Endodermal cell (in vitro differentiated cells): ENCODE data around the gene MFAP3. TPM values are rescaled to one million over a fixed set of nuclear protein-coding genes. Genes with fewer than 3 reads are reported as not detected.

ENCODE experiments used
- DNase-seq: peaks from one replicate; pipeline ENCODE4 v3.0.0-alpha.2; 2017
- H3K27ac ChIP-seq: 2 replicates; pipeline ENCODE4 v1.5.1; 2013; ENCODE audit warnings: mild to moderate bottlenecking, low read depth, low read length, moderate library complexity
- H3K27me3 ChIP-seq: 2 replicates; pipeline ENCODE4 v1.6.1; 2013; ENCODE audit warnings: mild to moderate bottlenecking, low read length, moderate library complexity; ENCODE audit not compliant: insufficient read depth, control insufficient read depth, poor library complexity, severe bottlenecking
- H3K36me3 ChIP-seq: 2 replicates; pipeline ENCODE4 v1.7.0; 2013; ENCODE audit warnings: mild to moderate bottlenecking, low read length, moderate library complexity; ENCODE audit not compliant: control insufficient read depth, insufficient read depth
- H3K4me1 ChIP-seq: one replicate; pipeline ENCODE4 v1.7.0; 2013; ENCODE audit warnings: low read length; ENCODE audit not compliant: control insufficient read depth, insufficient read depth
- H3K4me3 ChIP-seq: 2 replicates; pipeline ENCODE4 v1.5.1; 2013; ENCODE audit warnings: mild to moderate bottlenecking, low read length, moderate library complexity
- H3K9ac ChIP-seq: 2 replicates; pipeline ENCODE4 v1.6.1; 2013; ENCODE audit warnings: mild to moderate bottlenecking, low read length, moderate library complexity; ENCODE audit not compliant: poor library complexity, severe bottlenecking; ENCODE audit errors: extremely low read depth
- H3K9me3 ChIP-seq: 2 replicates; pipeline ENCODE4 v1.6.1; 2013; ENCODE audit warnings: mild to moderate bottlenecking, low read length, moderate library complexity; ENCODE audit not compliant: control insufficient read depth
- H3K27ac Mint-ChIP-seq: 2 replicates; pipeline ENCODE4 v1.8.0; 2020; ENCODE audit warnings: mixed read lengths
- H3K27me3 Mint-ChIP-seq: 2 replicates; pipeline ENCODE4 v1.8.0; 2021; ENCODE audit warnings: mild to moderate bottlenecking, mixed read lengths; ENCODE audit not compliant: insufficient read depth
- H3K36me3 Mint-ChIP-seq: 2 replicates; pipeline ENCODE4 v1.8.0; 2020; ENCODE audit warnings: low read depth, mixed read lengths
- H3K4me1 Mint-ChIP-seq: 2 replicates; pipeline ENCODE4 v1.8.0; 2020; ENCODE audit warnings: mixed read lengths
- H3K4me3 Mint-ChIP-seq: 2 replicates; pipeline ENCODE4 v1.8.0; 2020; ENCODE audit warnings: mild to moderate bottlenecking, moderate library complexity, mixed read lengths
- H3K9me3 Mint-ChIP-seq: 2 replicates; pipeline ENCODE4 v1.8.0; 2020; ENCODE audit warnings: mild to moderate bottlenecking, mixed read lengths
- CTCF ChIP-seq: fragments of 200-600 bp; sonication (generic); conservative IDR thresholded peaks from 2 replicates; pipeline ENCODE4 v1.5.0; 2021; ENCODE audit warnings: antibody characterized with exemption, mild to moderate bottlenecking
- WGBS, 2 experiments: methylation state at CpG; one replicate each; pipeline versions ENCODE4 v1.1.5 to v1.1.7; 2013; ENCODE audit warnings: missing lambda C conversion rate in 2 of 2, mixed read lengths in 1 of 2; ENCODE audit not compliant: insufficient coverage in 1 of 2, insufficient read length in 1 of 2; 5-methylcytosine and 5-hydroxymethylcytosine counted together
- total RNA-seq, 2 donors: library from RNA; stranded (reverse); fragmentation: NEBNext Ultra II Directional in 1 of 2; extraction: Animal tissue kit (Norgen Biotek cat#: 25700) in 1 of 2; gene quantifications; 2 replicates in 1 of 2; 3 replicates in 1 of 2; pipeline ENCODE4 v1.2.1, GENCODE V29; 2021

The MFAP3 gene
- total RNA-seq, 2 donors from 2014 or later, result 25.8 to 36.2 TPM

DNA sequence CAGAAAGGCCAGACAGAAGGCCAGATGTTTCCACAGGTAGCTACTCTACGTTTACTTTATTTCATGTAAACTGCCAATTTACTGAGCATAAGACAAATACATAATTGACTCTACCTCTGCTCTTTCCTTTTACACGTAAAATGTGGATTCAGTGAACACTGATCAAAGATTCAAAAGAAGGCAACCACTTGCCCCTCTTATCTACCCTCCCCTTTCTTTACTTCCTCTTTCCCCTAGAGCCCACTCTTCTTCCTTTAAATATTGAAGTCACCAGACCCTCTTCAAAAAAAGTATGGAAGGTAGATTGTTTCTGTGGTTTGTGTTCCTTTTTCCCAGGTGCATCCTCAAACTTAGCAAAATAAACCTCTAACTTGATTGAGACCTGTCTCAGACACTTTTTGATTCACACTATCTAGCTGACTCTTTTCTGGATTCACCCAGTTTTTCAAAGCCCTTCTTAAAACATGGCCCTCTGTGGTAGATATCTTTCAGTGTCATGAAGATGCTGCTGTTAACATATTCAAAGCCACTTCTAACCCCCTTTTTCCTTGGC lies 6.8 kb upstream of the MFAP3 start:
- H3K27me3 Mint-ChIP-seq, result no peaks in the 10 kb centered on the region
- DNase-seq, result no peak
- Histone ChIP-seq H3K27ac (no peak overlapping the region), H3K9ac (no peak overlapping the region), H3K4me1 (no peaks in the 10 kb centered on the region), H3K4me3 (no peak overlapping the region), H3K36me3 (peaks cover 2% of the 10 kb centered on the region), H3K27me3 (no peaks in the 10 kb centered on the region), H3K9me3 (no peaks in the 10 kb centered on the region)
- WGBS, 2 experiments, result 83 to 95% methylated on average over 2 of the region's 2 CpGs
- no peaks in the 10 kb centered on the region for H3K9me3 Mint-ChIP-seq
- TF ChIP-seq CTCF, result no peak
- H3K36me3 Mint-ChIP-seq, result peaks cover 5% of the 10 kb centered on the region
- no peak overlapping the region for H3K4me3 Mint-ChIP-seq
- no peak overlapping the region for H3K27ac Mint-ChIP-seq
- H3K4me1 Mint-ChIP-seq, result peaks cover 4% of the 10 kb centered on the region

GRCh38 chr5:154034944-154035343 lies 3.8 kb upstream of the MFAP3 start:
- no peak overlapping the region for H3K4me3 Mint-ChIP-seq
- no peak for TF ChIP-seq CTCF
- H3K27ac Mint-ChIP-seq, result no peak overlapping the region
- no peaks in the 10 kb centered on the region for H3K9me3 Mint-ChIP-seq
- peaks cover 5% of the 10 kb centered on the region for H3K36me3 Mint-ChIP-seq
- no peaks in the 10 kb centered on the region for H3K36me3 ChIP-seq
- WGBS, 2 experiments, result 94% methylated on average over 3 of the region's 3 CpGs
- H3K27me3 ChIP-seq, result no peaks in the 10 kb centered on the region
- H3K9me3 ChIP-seq, result no peaks in the 10 kb centered on the region
- H3K4me1 Mint-ChIP-seq, result peaks cover 11% of the 10 kb centered on the region
- H3K27me3 Mint-ChIP-seq, result no peaks in the 10 kb centered on the region
- no peak overlapping the region for H3K4me3 ChIP-seq
- H3K27ac ChIP-seq, result no peak overlapping the region
- no peak for DNase-seq
- no peak overlapping the region for H3K9ac ChIP-seq
- no peaks in the 10 kb centered on the region for H3K4me1 ChIP-seq

DNA sequence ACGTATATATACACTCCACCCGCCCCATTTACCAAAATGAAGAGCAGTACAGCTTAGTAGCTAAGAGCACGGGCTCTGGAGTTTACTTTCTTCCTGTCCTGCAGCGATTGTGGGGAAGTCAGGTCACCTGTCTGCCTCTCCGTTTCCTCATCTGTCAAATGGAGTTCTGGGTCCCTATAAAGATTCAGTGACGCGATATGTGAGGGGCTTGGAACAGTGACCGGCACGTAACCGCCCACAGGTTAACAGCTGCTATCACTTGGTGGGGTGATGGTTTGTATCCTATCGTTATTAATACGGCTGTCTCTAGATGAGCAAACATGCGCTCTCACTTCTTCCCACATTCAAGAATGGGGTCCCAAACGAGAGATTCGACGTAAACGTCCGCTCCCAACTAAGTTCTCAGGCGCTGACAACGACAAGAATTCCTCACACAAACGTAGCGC lies 483 bp upstream of the MFAP3 start:
- H3K4me1 ChIP-seq, result no peaks in the 10 kb centered on the region
- no peaks in the 10 kb centered on the region for H3K27me3 ChIP-seq
- WGBS, 2 experiments, result 1 to 4% methylated on average over 12 to 22 of the region's 22 CpGs
- Mint-ChIP-seq H3K9me3 (no peaks in the 10 kb centered on the region), H3K4me3 (peak overlapping the region; percentile 94), H3K36me3 (no peaks in the 10 kb centered on the region), H3K27me3 (no peaks in the 10 kb centered on the region), H3K27ac (peak overlapping the region; percentile 95), H3K4me1 (peaks cover 11% of the 10 kb centered on the region)
- H3K4me3 ChIP-seq, result peak overlapping the region; percentile 97
- TF ChIP-seq CTCF, result no peak
- DNase-seq, result no peak
- peak overlapping the region; percentile 81 for H3K9ac ChIP-seq
- no peaks in the 10 kb centered on the region for H3K36me3 ChIP-seq
- no peaks in the 10 kb centered on the region for H3K9me3 ChIP-seq
- H3K27ac ChIP-seq, result no peak overlapping the region
